ENCODE data around the gene NOSTRIN.
A peak's percentile ranks its signal among the peaks of the same experiment; 100 is the strongest.
"Not testable (repeated sequence)": the region's sequence is repeated elsewhere in the genome, so short reads cannot be mapped to it uniquely, and the experiment has no call there.

Gene NOSTRIN

GRCh38 chr2:168801961-168802858 is at the start of gene NOSTRIN:
Gene NOSTRIN, plus strand, starts transcription at chr2:168802637. Its CDS starts 10 bp downstream, at chr2:168802647.
- no peak for DNase-seq

GRCh38 chr2:168753765-168754329 is 48.6 kb upstream of the NOSTRIN start:
- no peak for DNase-seq

GRCh38 chr2:168757223-168757622 is 45.2 kb upstream of the NOSTRIN start:
- DNase-seq, result no peak

GRCh38 chr2:168758970-168759820 is 43.2 kb upstream of the NOSTRIN start:
- peak; percentile 34 for DNase-seq

- no peak for DNase-seq
These were observed 37.0 kb upstream of the NOSTRIN start for GRCh38 chr2:168765401-168765800.

GRCh38 chr2:168766600-168766999 is 35.8 kb upstream of the NOSTRIN start:
- no peak for DNase-seq

- DNase-seq, result no peak
These were observed 35.2 kb upstream of the NOSTRIN start for GRCh38 chr2:168767258-168767657.

- DNase-seq, result not testable (repeated sequence)
These were observed 34.1 kb upstream of the NOSTRIN start for GRCh38 chr2:168768357-168768756.

- no peak for DNase-seq
These were observed 31.6 kb upstream of the NOSTRIN start for GRCh38 chr2:168770796-168771195.

GRCh38 chr2:168772704-168773103 is 29.7 kb upstream of the NOSTRIN start:
- DNase-seq, result no peak

GRCh38 chr2:168773128-168773527 is 29.3 kb upstream of the NOSTRIN start:
- no peak for DNase-seq

GRCh38 chr2:168773719-168774521 is 28.5 kb upstream of the NOSTRIN start:
- peak; percentile 9 for DNase-seq

- DNase-seq, result no peak
These were observed 26.6 kb upstream of the NOSTRIN start for GRCh38 chr2:168775837-168776236.

- no peak for DNase-seq
These were observed 21.8 kb upstream of the NOSTRIN start for GRCh38 chr2:168780669-168781071.

GRCh38 chr2:168781191-168781817 is 21.1 kb upstream of the NOSTRIN start:
- DNase-seq, result no peak

GRCh38 chr2:168782271-168782670 is 20.2 kb upstream of the NOSTRIN start:
- no peak for DNase-seq

GRCh38 chr2:168784993-168785392 is 17.4 kb upstream of the NOSTRIN start:
- DNase-seq, result no peak

GRCh38 chr2:168787098-168787781 is 15.2 kb upstream of the NOSTRIN start:
- DNase-seq, result no peak

GRCh38 chr2:168787782-168788376 is 14.6 kb upstream of the NOSTRIN start:
- DNase-seq, result no peak

GRCh38 chr2:168789776-168790175 is 12.7 kb upstream of the NOSTRIN start:
- DNase-seq, result no peak
